Liver (tissue), 9 donors: ENCODE results near the gene PDGFB. TPM values are rescaled to one million over a fixed set of nuclear protein-coding genes. Genes with fewer than 3 reads are reported as not detected.

Experiments used
- DNase-seq: peaks from one replicate; pipeline ENCODE4 v3.0.0-alpha.2; 2017; ENCODE audit warnings: low spot score
- H3K27ac ChIP-seq, 2 donors: one replicate each; pipeline ENCODE4 v1.7.0; 2013; ENCODE audit warnings: inconsistent platforms in 2 of 2, low read length in 2 of 2, control low read depth in 1 of 2, low read depth in 1 of 2, mild to moderate bottlenecking in 1 of 2
- H3K27me3 ChIP-seq, 4 donors: one replicate each; pipeline versions ENCODE4 v1.6.1 to v1.7.0; 2013; ENCODE audit warnings: low read length in 3 of 4, inconsistent platforms in 1 of 4, mild to moderate bottlenecking in 1 of 4, moderate library complexity in 1 of 4; ENCODE audit not compliant: control insufficient read depth in 4 of 4, insufficient read depth in 4 of 4
- H3K36me3 ChIP-seq, 4 donors: one replicate each; pipeline versions ENCODE4 v1.6.1 to v1.7.0; 2013; ENCODE audit warnings: low read length in 3 of 4, mild to moderate bottlenecking in 3 of 4, low read depth in 1 of 4, moderate library complexity in 1 of 4; ENCODE audit not compliant: control insufficient read depth in 4 of 4, insufficient read depth in 3 of 4
- H3K4me1 ChIP-seq, 4 donors: one replicate each; pipeline versions ENCODE4 v1.6.1 to v1.7.0; 2013; ENCODE audit warnings: low read length in 3 of 4, mild to moderate bottlenecking in 3 of 4, moderate library complexity in 1 of 4; ENCODE audit not compliant: control insufficient read depth in 4 of 4, insufficient read depth in 4 of 4
- H3K4me3 ChIP-seq, 3 donors: one replicate each; pipeline versions ENCODE4 v1.6.1 to v1.7.0; 2013; ENCODE audit warnings: low read length in 3 of 3, control low read depth in 1 of 3, low read depth in 1 of 3, mild to moderate bottlenecking in 1 of 3
- H3K9ac ChIP-seq, 2 donors: one replicate each; pipeline ENCODE4 v1.7.0; 2013; ENCODE audit warnings: low read length in 2 of 2, mild to moderate bottlenecking in 2 of 2, moderate library complexity in 2 of 2, control low read depth in 1 of 2, low read depth in 1 of 2
- H3K9me3 ChIP-seq, 4 donors: one replicate each; pipeline versions ENCODE4 v1.6.1 to v1.7.0; 2013; ENCODE audit warnings: low read length in 3 of 4; ENCODE audit not compliant: control insufficient read depth in 4 of 4
- ATF3 ChIP-seq: IDR thresholded peaks from 2 replicates; pipeline ENCODE4 v1.6.1; 2016; ENCODE audit warnings: antibody characterized with exemption
- CTCF ChIP-seq: fragments of 150-350 bp; IDR thresholded peaks from 2 replicates; pipeline ENCODE4 v1.5.1; 2017; ENCODE audit warnings: improper control_type of control experiment, low read depth, low read length; ENCODE audit not compliant: missing input control
- EGR1 ChIP-seq, 2 donors: IDR thresholded peaks; 2 replicates each; pipeline ENCODE4 v1.6.1; 2016 to 2018; ENCODE audit warnings: antibody characterized with exemption in 2 of 2, low read depth in 2 of 2
- FOXA1 ChIP-seq: IDR thresholded peaks from 2 replicates; pipeline ENCODE4 v1.6.1; 2016; ENCODE audit warnings: antibody characterized with exemption
- FOXA2 ChIP-seq: IDR thresholded peaks from 2 replicates; pipeline ENCODE4 v1.6.1; 2016; ENCODE audit warnings: antibody characterized with exemption
- GABPA ChIP-seq, 2 donors: IDR thresholded peaks in 1 of 2; conservative IDR thresholded peaks in 1 of 2; 2 replicates each; pipeline ENCODE4 v1.6.1; 2016; ENCODE audit warnings: antibody characterized with exemption in 2 of 2, mild to moderate bottlenecking in 1 of 2, moderate library complexity in 1 of 2
- HNF4A ChIP-seq, 2 donors: conservative IDR thresholded peaks; 2 replicates each; pipeline ENCODE4 v1.6.1; 2016; ENCODE audit warnings: antibody characterized with exemption in 2 of 2, mild to moderate bottlenecking in 2 of 2
- HNF4G ChIP-seq: IDR thresholded peaks from 2 replicates; pipeline ENCODE4 v1.6.1; 2016; ENCODE audit warnings: antibody characterized with exemption
- JUND ChIP-seq, 2 donors: IDR thresholded peaks; 2 replicates each; pipeline ENCODE4 v1.6.1; 2016; ENCODE audit warnings: antibody characterized with exemption in 2 of 2
- MAX ChIP-seq: IDR thresholded peaks from 2 replicates; pipeline ENCODE4 v1.6.1; 2016; ENCODE audit warnings: antibody characterized with exemption
- NR2F2 ChIP-seq: IDR thresholded peaks from 2 replicates; pipeline ENCODE4 v1.6.1; 2016; ENCODE audit warnings: antibody characterized with exemption
- RAD21 ChIP-seq, 2 donors: IDR thresholded peaks; 2 replicates each; pipeline ENCODE4 v1.6.1; 2016; ENCODE audit warnings: antibody characterized with exemption in 2 of 2, mild to moderate bottlenecking in 2 of 2
- REST ChIP-seq: IDR thresholded peaks from 2 replicates; pipeline ENCODE4 v1.6.1; 2016; ENCODE audit warnings: antibody characterized with exemption, mild to moderate bottlenecking
- RXRA ChIP-seq, 2 donors: IDR thresholded peaks; 2 replicates each; pipeline ENCODE4 v1.6.1; 2017 to 2018; ENCODE audit warnings: antibody characterized with exemption in 2 of 2, mild to moderate bottlenecking in 1 of 2
- SP1 ChIP-seq: IDR thresholded peaks from 2 replicates; pipeline ENCODE4 v1.6.1; 2018; ENCODE audit warnings: antibody characterized with exemption, mild to moderate bottlenecking
- TAF1 ChIP-seq: conservative IDR thresholded peaks from 2 replicates; pipeline ENCODE4 v1.6.1; 2016; ENCODE audit warnings: antibody characterized with exemption, mild to moderate bottlenecking
- YY1 ChIP-seq: IDR thresholded peaks from 2 replicates; pipeline ENCODE4 v1.6.1; 2016; ENCODE audit warnings: antibody characterized with exemption, mild to moderate bottlenecking
- ZBTB33 ChIP-seq: IDR thresholded peaks from 2 replicates; pipeline ENCODE4 v1.6.1; 2016; ENCODE audit warnings: antibody characterized with exemption
- WGBS: extraction: QIAGEN DNeasy Blood & Tissue Kit; methylation state at CpG from one replicate; pipeline ENCODE4 v1.1.7; 2013; 5-methylcytosine and 5-hydroxymethylcytosine counted together
- polyA plus RNA-seq, 2 donors: library from polyadenylated mRNA; stranded (reverse) in 1 of 2; unstranded in 1 of 2; fragments of 200-250 nt in 1 of 2; fragments of >200 nt in 1 of 2; fragmentation: Nextera tagmentation in 1 of 2; extraction: Ambion mirVana in 1 of 2; gene quantifications; one replicate each; pipeline versions ENCODE4 v1.2.1 to v1.2.3, GENCODE V29; 2013 to 2015
- total RNA-seq, 2 donors: library from RNA; depleted of rRNA; stranded (reverse); fragments of >200 nt; gene quantifications; one replicate each; pipeline ENCODE4 v1.2.3, GENCODE V29; 2014
- donor health status: healthy.
- donor health status: healthy.
- donor health status: healthy.
- donor health status: healthy.
- donor health status: healthy.

The PDGFB gene
- total and polyA plus RNA-seq, 4 donors, result 0.25 to 4.5 (median 1.7) TPM

- Histone ChIP-seq H3K27ac (peak overlapping the region; percentile 78 to 86), H3K36me3 (no peaks in the 10 kb centered on the region), H3K9me3 (no peaks in the 10 kb centered on the region), H3K9ac (no peak overlapping the region), H3K4me3 (no peak overlapping the region), H3K27me3 (no peaks in the 10 kb centered on the region), H3K4me1 (peaks cover 17 to 36% (median 26%) of the 10 kb centered on the region in 4 donors)
- WGBS, result 26% methylated on average over 17 of the region's 17 CpGs
- DNase-seq, result no peak
- TF ChIP-seq NR2F2 (peak; percentile 14), CTCF (no peak), HNF4G (no peak), FOXA2 (no peak), HNF4A (conservative IDR thresholded peaks at IDR 0.05) (peak; percentile 32 to 42), ZBTB33 (no peak), FOXA1 (no peak), RXRA (IDR thresholded peaks at IDR 0.05) (peak; percentile 84 to 92), MAX (no peak), RAD21 (IDR thresholded peaks at IDR 0.05) (peak; percentile 10 to 38), GABPA (IDR thresholded peaks at IDR 0.05 in 1 of 2, conservative IDR thresholded peaks at IDR 0.05 in 1 of 2) (no peak), JUND (IDR thresholded peaks at IDR 0.05) (peak in 1 of 2 donors; percentile 51), ATF3 (no peak), EGR1 (IDR thresholded peaks at IDR 0.05; ENCODE audit: low read depth in 2 of 2) (no peak), SP1 (peak; percentile 62), YY1 (no peak), TAF1 (no peak), REST (no peak)
Observed at GRCh38 chr22:39290724-39291161, 46.0 kb upstream of the PDGFB start.
